A673 (cell line): Measurements from ENCODE around the gene TRAF1. TPM values are rescaled to one million over a fixed set of nuclear protein-coding genes. Genes with fewer than 3 reads are reported as not detected.
"Not testable (repeated sequence)": the region's sequence is repeated elsewhere in the genome, so short reads cannot be mapped to it uniquely, and the experiment has no call there.

ENCODE experiments used
- BruUV-seq: library from RNA; stranded (reverse); fragments of 400-500 nt; replicated peaks from 2 replicates; lab custom pipeline; 2021; lab: Mats Ljungman, UMichigan
- CTCF ChIA-PET: fragments of 300-600 bp; sonication (Branson Sonifier 250); formaldehyde crosslinking; loops from one replicate; lab custom pipeline; 2022; ENCODE audit warnings: antibody characterized with exemption; lab: Charles Lee
- POLR2A ChIA-PET: fragments of 300-600 bp; sonication (Branson Sonifier 250); formaldehyde crosslinking; loops from one replicate; lab custom pipeline; 2022; ENCODE audit warnings: antibody characterized with exemption; ENCODE audit not compliant: low non-redundant PET; lab: Charles Lee
- DNase-seq: peaks from one replicate; pipeline ENCODE4 v3.0.0-alpha.2; 2015; ENCODE audit warnings: low spot score
- H3K27ac ChIP-seq: fragments of 200-600 bp; sonication (generic); 2 replicates; pipeline ENCODE4 v1.5.1; 2016; ENCODE audit warnings: mixed run types, low read depth, mild to moderate bottlenecking, mixed read lengths, antibody characterized with exemption, low read length; ENCODE audit not compliant: poor library complexity, severe bottlenecking
- H3K27me3 ChIP-seq: fragments of 200-600 bp; sonication (generic); replicated peaks from 2 replicates; pipeline ENCODE4 v1.6.1; 2017; ENCODE audit warnings: mixed run types, low read depth, mild to moderate bottlenecking, mixed read lengths, antibody characterized with exemption, low read length; ENCODE audit not compliant: insufficient read depth, poor library complexity
- H3K36me3 ChIP-seq: fragments of 200-600 bp; sonication (generic); 2 replicates; pipeline ENCODE4 v1.6.1; 2016; ENCODE audit warnings: mixed run types, mild to moderate bottlenecking, mixed read lengths, antibody characterized with exemption, low read length; ENCODE audit not compliant: insufficient read depth, poor library complexity, severe bottlenecking
- H3K4me1 ChIP-seq: fragments of 200-600 bp; sonication (generic); 2 replicates; pipeline ENCODE4 v1.6.1; 2017; ENCODE audit warnings: mixed run types, mild to moderate bottlenecking, mixed read lengths, antibody characterized with exemption, low read length; ENCODE audit not compliant: insufficient read depth, poor library complexity, severe bottlenecking
- H3K4me3 ChIP-seq: fragments of 200-600 bp; sonication (generic); 2 replicates; pipeline ENCODE4 v1.5.1; 2016; ENCODE audit warnings: low read depth, mixed run types, mild to moderate bottlenecking, mixed read lengths, low read length; ENCODE audit not compliant: poor library complexity, severe bottlenecking
- H3K9me3 ChIP-seq: fragments of 200-600 bp; sonication (generic); 2 replicates; pipeline ENCODE4 v1.6.1; 2016; ENCODE audit warnings: mixed run types, low read depth, mild to moderate bottlenecking, mixed read lengths, antibody characterized with exemption, low read length; ENCODE audit not compliant: poor library complexity, severe bottlenecking
- EZH2 ChIP-seq: fragments of 200-600 bp; sonication (generic); IDR thresholded peaks from 2 replicates; pipeline ENCODE4 v1.6.1; 2017; ENCODE audit warnings: borderline replicate concordance, low read depth, mild to moderate bottlenecking, mixed read lengths, antibody characterized with exemption, low read length; ENCODE audit not compliant: poor library complexity, severe bottlenecking
- intact Hi-C: fragments of 100-400 bp; cut with micrococcal nuclease; formaldehyde crosslinking; loops from one replicate; pipeline ENCODE4 v1.10.0; 2022; ENCODE audit not compliant: unreplicated experiment
- total RNA-seq: library from RNA; stranded (reverse); gene quantifications from 2 replicates; pipeline ENCODE4 v1.2.3, GENCODE V29; 2021
- TF ChIP-seq, protein P1 (sequence below): fragments of 300-800, 200-600 bp; sonication (generic); conservative IDR thresholded peaks from 2 replicates; pipeline ENCODE4 v1.5.1; 2017; ENCODE audit warnings: low read depth, mild to moderate bottlenecking, antibody characterized with exemption, low read length, moderate library complexity, mixed read lengths

The TRAF1 gene
- total RNA-seq, 1 experiment from 2014 or later = 0.73 TPM

DNA sequence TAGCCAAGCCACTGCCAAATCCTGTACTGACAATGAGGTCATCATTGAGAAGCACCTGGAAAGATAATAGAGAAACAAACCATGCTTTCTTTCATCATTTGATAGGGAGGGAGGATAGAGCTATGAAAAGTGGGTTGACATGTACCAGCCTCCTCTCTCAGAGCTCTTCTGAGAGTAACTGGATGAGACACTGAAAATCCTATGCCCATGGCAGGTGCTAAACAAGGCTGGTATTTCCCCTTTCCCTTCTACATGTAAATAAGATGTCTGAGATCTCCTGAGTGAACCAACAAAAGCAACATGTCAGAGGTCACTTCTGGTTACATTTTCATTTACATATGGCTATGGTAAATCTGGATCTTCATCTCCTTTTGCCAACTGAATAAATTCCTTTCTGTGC is 45.3 kb upstream of the TRAF1 start:
- Histone ChIP-seq H3K27ac (no peak overlapping the region), H3K4me3 (no peak overlapping the region), H3K27me3 (no peaks in the 10 kb centered on the region), H3K36me3 (no peaks in the 10 kb centered on the region), H3K4me1 (no peaks in the 10 kb centered on the region), H3K9me3 (no peaks in the 10 kb centered on the region)
- POLR2A ChIA-PET = no interaction called here
- intact Hi-C loops = no loop called here
- CTCF ChIA-PET = no interaction called here
- no peak for DNase-seq
- no TSS peak for BruUV-seq
- no peak for TF ChIP-seq EZH2
- TF ChIP-seq, protein P1, sequence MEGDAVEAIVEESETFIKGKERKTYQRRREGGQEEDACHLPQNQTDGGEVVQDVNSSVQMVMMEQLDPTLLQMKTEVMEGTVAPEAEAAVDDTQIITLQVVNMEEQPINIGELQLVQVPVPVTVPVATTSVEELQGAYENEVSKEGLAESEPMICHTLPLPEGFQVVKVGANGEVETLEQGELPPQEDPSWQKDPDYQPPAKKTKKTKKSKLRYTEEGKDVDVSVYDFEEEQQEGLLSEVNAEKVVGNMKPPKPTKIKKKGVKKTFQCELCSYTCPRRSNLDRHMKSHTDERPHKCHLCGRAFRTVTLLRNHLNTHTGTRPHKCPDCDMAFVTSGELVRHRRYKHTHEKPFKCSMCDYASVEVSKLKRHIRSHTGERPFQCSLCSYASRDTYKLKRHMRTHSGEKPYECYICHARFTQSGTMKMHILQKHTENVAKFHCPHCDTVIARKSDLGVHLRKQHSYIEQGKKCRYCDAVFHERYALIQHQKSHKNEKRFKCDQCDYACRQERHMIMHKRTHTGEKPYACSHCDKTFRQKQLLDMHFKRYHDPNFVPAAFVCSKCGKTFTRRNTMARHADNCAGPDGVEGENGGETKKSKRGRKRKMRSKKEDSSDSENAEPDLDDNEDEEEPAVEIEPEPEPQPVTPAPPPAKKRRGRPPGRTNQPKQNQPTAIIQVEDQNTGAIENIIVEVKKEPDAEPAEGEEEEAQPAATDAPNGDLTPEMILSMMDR = no peak

DNA sequence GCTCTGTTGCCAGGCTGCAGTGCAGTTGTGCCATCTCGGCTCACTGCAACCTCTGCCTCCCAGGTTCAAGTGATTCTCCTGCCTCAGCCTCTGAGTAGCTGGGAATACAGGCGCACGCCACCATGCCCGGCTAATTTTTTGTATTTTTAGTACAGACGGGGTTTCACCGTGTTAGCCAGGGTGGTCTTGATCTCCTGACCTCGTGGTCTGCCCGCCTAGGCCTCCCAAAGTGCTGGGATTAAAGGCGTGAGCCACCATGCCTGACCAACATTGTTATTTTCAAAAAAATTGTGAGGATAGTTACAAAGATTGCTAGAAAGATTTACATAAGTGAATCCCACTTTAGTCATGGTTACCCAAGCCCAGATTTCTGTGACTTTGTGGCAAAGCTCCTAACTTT is 44.9 kb upstream of the TRAF1 start:
- H3K4me3 ChIP-seq, H3K9me3 ChIP-seq, H3K27ac ChIP-seq, DNase-seq, BruUV-seq, POLR2A ChIA-PET, intact Hi-C loops, CTCF ChIA-PET, H3K4me1 ChIP-seq, H3K27me3 ChIP-seq, H3K36me3 ChIP-seq: not testable (repeated sequence)

DNA sequence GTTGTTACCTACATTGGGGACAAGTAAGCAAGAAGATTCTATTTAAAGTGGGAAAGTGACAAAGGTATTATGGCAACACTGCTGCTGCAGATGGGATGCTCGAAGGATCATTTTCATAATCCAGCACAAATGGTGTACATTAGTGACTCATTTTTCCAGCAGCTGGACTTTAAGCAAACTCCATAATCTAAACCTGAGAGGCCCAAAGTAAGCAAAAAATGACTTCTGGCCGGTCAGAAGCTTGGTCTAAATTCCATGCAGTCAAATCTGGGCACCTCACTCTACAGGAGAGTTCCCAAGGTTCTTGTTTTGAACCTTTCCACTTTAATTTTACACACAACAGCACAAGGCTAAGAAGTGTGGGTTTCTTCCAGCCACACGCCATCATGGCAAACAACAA is 43.6 kb upstream of the TRAF1 start:
- TF ChIP-seq, protein P1 = no peak
- TF ChIP-seq EZH2 = no peak
- Histone ChIP-seq H3K9me3 (no peaks in the 10 kb centered on the region), H3K36me3 (no peaks in the 10 kb centered on the region), H3K27ac (no peak overlapping the region), H3K4me1 (no peaks in the 10 kb centered on the region), H3K27me3 (no peaks in the 10 kb centered on the region), H3K4me3 (no peak overlapping the region)
- ChIA-PET POLR2A (no interaction called here), CTCF (no interaction called here)
- BruUV-seq = no TSS peak
- intact Hi-C loops = no loop called here
- DNase-seq = no peak

DNA sequence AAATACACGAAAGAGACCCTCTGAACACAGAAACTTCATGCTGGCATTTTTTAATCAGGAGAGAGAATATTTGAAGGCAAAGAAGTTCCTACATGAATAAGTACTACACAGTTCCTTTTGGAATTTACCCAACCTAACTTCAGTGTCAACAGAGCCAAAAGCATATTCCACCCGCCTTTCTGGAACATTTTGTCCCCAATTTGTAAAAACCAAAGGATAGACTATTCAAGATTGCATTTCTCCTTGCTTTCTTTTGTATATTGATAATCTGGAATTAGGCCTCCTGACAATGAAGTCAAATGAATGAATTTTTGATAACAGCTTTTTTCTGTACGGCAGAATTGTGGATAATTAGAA is 39.4 kb upstream of the TRAF1 start:
- Histone ChIP-seq H3K4me1 (no peaks in the 10 kb centered on the region), H3K27me3 (no peaks in the 10 kb centered on the region), H3K36me3 (no peaks in the 10 kb centered on the region), H3K4me3 (no peak overlapping the region), H3K27ac (no peak overlapping the region), H3K9me3 (no peaks in the 10 kb centered on the region)
- DNase-seq = no peak
- no TSS peak for BruUV-seq
- POLR2A ChIA-PET = no interaction called here
- no peak for TF ChIP-seq EZH2
- TF ChIP-seq, protein P1 = no peak
- intact Hi-C loops = no loop called here
- CTCF ChIA-PET = no interaction called here
